Measurements from ENCODE around the gene MRPL27.

The MRPL27 gene

DNA sequence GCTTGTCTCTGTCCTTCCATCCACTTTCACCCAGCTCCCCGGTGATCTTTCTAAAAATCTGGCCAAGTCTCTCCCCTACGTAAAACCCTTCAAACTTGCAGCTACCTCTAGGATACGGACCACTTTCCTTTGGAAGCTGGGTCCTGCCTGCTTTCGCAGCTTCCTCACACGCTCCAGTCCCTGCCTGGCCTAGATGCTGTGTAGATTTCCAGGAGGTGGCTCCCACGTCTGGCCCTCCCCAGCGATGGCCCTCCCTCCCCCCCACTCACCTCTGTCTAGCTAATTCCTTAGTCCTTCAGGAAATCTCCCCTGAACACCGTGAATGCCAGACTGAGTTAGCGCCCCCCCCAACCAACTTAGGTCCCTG lies 24.9 kb upstream of the MRPL27 start:
- Histone ChIP-seq H3K4me1 (ENCODE audit: control insufficient read depth, insufficient read depth, low read length) (peaks cover 9% of the 10 kb centered on the region), H3K27me3 (ENCODE audit: control insufficient read depth, insufficient read depth, low read length) (no peaks in the 10 kb centered on the region), H3K4me3 (ENCODE audit: low read length) (no peak overlapping the region), H3K36me3 (ENCODE audit: control insufficient read depth, insufficient read depth, low read length) (no peaks in the 10 kb centered on the region), H3K9ac (ENCODE audit: low read length) (peak overlapping the region; percentile 38), H3K9me3 (ENCODE audit: control insufficient read depth, low read length) (no peaks in the 10 kb centered on the region)

GRCh38 chr17:50397111-50397918 lies 24.3 kb upstream of the MRPL27 start, which contains the start of gene LRRC59:
LRRC59 (minus strand) TSS chr17:50397523; CDS start chr17:50397317, 206 bp downstream.
- Histone ChIP-seq H3K36me3 (ENCODE audit: control insufficient read depth, insufficient read depth, low read length) (peaks cover 4% of the 10 kb centered on the region), H3K9me3 (ENCODE audit: control insufficient read depth, low read length) (no peaks in the 10 kb centered on the region), H3K4me1 (ENCODE audit: control insufficient read depth, insufficient read depth, low read length) (peaks cover 9% of the 10 kb centered on the region), H3K4me3 (ENCODE audit: low read length) (peak within 1 kb of the TSS; percentile 99), H3K27me3 (ENCODE audit: control insufficient read depth, insufficient read depth, low read length) (no peaks in the 10 kb centered on the region), H3K9ac (ENCODE audit: low read length) (peak within 1 kb of the TSS; percentile 96)

DNA sequence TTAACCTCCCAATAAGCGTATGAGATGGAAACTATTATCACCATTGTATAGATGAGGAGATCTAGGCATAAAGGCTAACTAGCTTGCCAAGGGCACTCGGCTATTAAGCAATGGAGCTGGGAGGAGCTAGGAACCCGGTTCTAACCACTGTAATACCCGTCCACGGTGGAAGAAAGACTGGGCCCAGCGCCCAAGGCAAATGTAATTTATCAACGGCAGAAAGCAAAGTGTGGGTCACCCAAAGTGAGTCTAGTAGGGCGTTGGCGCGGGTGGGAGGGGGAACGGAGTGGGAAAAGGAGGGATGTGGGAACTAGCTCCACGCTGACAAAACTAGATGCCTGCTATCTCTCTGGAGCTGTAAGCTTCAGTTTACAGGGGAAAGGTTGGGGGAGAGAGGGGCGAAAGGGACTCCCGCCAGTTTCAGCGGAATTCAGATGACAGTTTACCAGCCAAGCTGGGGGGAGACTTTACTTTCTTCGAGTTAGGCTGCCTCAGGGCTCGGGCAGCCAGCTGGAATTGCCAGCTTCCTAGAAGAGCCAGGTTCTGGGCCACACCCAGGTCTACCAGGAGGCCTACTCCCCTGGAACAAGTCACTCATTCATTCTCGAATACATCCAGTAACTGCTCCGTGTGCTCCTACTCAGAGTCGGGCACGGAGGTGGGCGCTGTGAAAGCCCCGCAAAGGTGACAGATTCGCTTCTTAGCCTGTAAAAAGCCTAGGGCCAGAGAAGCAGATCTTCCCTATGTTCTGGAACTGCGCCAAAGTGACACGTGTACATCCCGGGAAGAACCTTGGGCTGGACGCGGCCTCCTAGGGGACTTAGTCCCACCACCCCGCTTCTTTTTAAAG lies 23.5 kb upstream of the MRPL27 start:
- no peaks in the 10 kb centered on the region for H3K9me3 ChIP-seq (ENCODE audit: control insufficient read depth, low read length)
- peaks cover 11% of the 10 kb centered on the region for H3K36me3 ChIP-seq (ENCODE audit: control insufficient read depth, insufficient read depth, low read length)
- H3K4me3 ChIP-seq (ENCODE audit: low read length), result peak overlapping the region; percentile 99
- H3K27me3 ChIP-seq (ENCODE audit: control insufficient read depth, insufficient read depth, low read length), result no peaks in the 10 kb centered on the region
- H3K9ac ChIP-seq (ENCODE audit: low read length), result peak overlapping the region; percentile 96
- peaks cover 13% of the 10 kb centered on the region for H3K4me1 ChIP-seq (ENCODE audit: control insufficient read depth, insufficient read depth, low read length)

GRCh38 chr17:50394711-50395110 lies 21.7 kb upstream of the MRPL27 start:
- peaks cover 21% of the 10 kb centered on the region for H3K36me3 ChIP-seq (ENCODE audit: control insufficient read depth, insufficient read depth, low read length)
- peaks cover 22% of the 10 kb centered on the region for H3K4me1 ChIP-seq (ENCODE audit: control insufficient read depth, insufficient read depth, low read length)

GRCh38 chr17:50393700-50394099 lies 20.7 kb upstream of the MRPL27 start:
- Histone ChIP-seq H3K27me3 (ENCODE audit: control insufficient read depth, insufficient read depth, low read length) (no peaks in the 10 kb centered on the region), H3K4me1 (ENCODE audit: control insufficient read depth, insufficient read depth, low read length) (peaks cover 22% of the 10 kb centered on the region), H3K9ac (ENCODE audit: low read length) (no peak overlapping the region), H3K9me3 (ENCODE audit: control insufficient read depth, low read length) (no peaks in the 10 kb centered on the region), H3K36me3 (ENCODE audit: control insufficient read depth, insufficient read depth, low read length) (peaks cover 29% of the 10 kb centered on the region), H3K4me3 (ENCODE audit: low read length) (no peak overlapping the region)

More at GRCh38 chr17:50394711-50395110, 21.7 kb upstream of the MRPL27 start:
- Histone ChIP-seq H3K9me3 (ENCODE audit: control insufficient read depth, low read length) (no peaks in the 10 kb centered on the region), H3K9ac (ENCODE audit: low read length) (no peak overlapping the region), H3K4me3 (ENCODE audit: low read length) (no peak overlapping the region), H3K27me3 (ENCODE audit: control insufficient read depth, insufficient read depth, low read length) (no peaks in the 10 kb centered on the region)

DNA sequence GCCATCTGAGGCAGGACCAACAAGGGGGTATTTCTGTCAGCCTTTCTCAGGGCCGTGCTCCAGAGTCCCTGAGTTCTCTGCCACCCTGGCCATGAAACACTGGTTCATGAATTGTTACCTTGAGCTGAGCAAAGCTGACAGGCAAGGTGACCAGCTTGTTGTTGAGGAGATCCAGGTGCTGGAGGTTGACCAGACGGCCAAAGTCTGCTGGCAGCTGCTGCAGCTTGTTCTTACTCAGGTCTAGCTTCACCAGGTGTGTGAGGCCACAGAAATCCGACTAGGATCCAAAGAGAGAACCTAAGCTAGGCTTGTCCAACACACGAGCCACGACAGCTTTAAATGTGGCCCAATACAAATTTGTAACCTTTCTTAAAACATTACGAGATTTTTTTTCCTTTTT lies 19.6 kb upstream of the MRPL27 start:
- Histone ChIP-seq H3K36me3 (ENCODE audit: control insufficient read depth, insufficient read depth, low read length) (peaks cover 39% of the 10 kb centered on the region), H3K4me3 (ENCODE audit: low read length) (no peak overlapping the region), H3K9ac (ENCODE audit: low read length) (no peak overlapping the region), H3K27me3 (ENCODE audit: control insufficient read depth, insufficient read depth, low read length) (no peaks in the 10 kb centered on the region), H3K4me1 (ENCODE audit: control insufficient read depth, insufficient read depth, low read length) (peaks cover 19% of the 10 kb centered on the region), H3K9me3 (ENCODE audit: control insufficient read depth, low read length) (no peaks in the 10 kb centered on the region)

GRCh38 chr17:50389534-50389933 lies 16.6 kb upstream of the MRPL27 start:
- Histone ChIP-seq H3K36me3 (ENCODE audit: control insufficient read depth, insufficient read depth, low read length) (peaks cover 46% of the 10 kb centered on the region), H3K27me3 (ENCODE audit: control insufficient read depth, insufficient read depth, low read length) (no peaks in the 10 kb centered on the region), H3K9me3 (ENCODE audit: control insufficient read depth, low read length) (no peaks in the 10 kb centered on the region), H3K4me3 (ENCODE audit: low read length) (no peak overlapping the region), H3K9ac (ENCODE audit: low read length) (no peak overlapping the region), H3K4me1 (ENCODE audit: control insufficient read depth, insufficient read depth, low read length) (peaks cover 13% of the 10 kb centered on the region)

- peaks cover 49% of the 10 kb centered on the region for H3K36me3 ChIP-seq (ENCODE audit: control insufficient read depth, insufficient read depth, low read length)
- H3K4me3 ChIP-seq (ENCODE audit: low read length), result no peak overlapping the region
- no peak overlapping the region for H3K9ac ChIP-seq (ENCODE audit: low read length)
- peaks cover 13% of the 10 kb centered on the region for H3K4me1 ChIP-seq (ENCODE audit: control insufficient read depth, insufficient read depth, low read length)
- H3K27me3 ChIP-seq (ENCODE audit: control insufficient read depth, insufficient read depth, low read length), result no peaks in the 10 kb centered on the region
- H3K9me3 ChIP-seq (ENCODE audit: control insufficient read depth, low read length), result no peaks in the 10 kb centered on the region
These were observed 15.7 kb upstream of the MRPL27 start for GRCh38 chr17:50388728-50389127.

- H3K27me3 ChIP-seq (ENCODE audit: control insufficient read depth, insufficient read depth, low read length), result no peaks in the 10 kb centered on the region
- H3K4me1 ChIP-seq (ENCODE audit: control insufficient read depth, insufficient read depth, low read length), result peaks cover 9% of the 10 kb centered on the region
- H3K9ac ChIP-seq (ENCODE audit: low read length), result no peak overlapping the region
- peaks cover 38% of the 10 kb centered on the region for H3K36me3 ChIP-seq (ENCODE audit: control insufficient read depth, insufficient read depth, low read length)
- H3K4me3 ChIP-seq (ENCODE audit: low read length), result no peak overlapping the region
- H3K9me3 ChIP-seq (ENCODE audit: control insufficient read depth, low read length), result no peaks in the 10 kb centered on the region
These were observed 13.5 kb upstream of the MRPL27 start for GRCh38 chr17:50386510-50386909.

DNA sequence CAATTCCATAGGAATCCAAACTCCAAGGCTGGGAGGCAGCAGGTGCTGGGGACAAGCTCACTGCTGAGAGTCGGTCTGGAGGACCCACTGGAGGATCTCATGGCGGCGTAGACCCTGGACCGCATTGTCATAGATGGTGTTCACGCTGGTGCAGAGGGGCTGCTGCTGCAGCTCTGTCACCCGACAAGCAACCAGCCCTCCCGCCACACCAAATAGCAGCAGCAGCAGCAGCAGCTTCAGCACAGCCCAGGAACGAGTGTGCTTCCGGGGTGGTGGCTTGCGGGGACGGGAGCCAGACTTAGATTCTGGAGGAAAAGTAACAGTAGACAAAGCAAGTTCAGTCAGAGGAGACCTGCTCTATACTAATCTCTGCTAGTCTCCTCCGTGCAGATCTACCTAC lies 9.9 kb upstream of the MRPL27 start:
- Histone ChIP-seq H3K4me1 (ENCODE audit: control insufficient read depth, insufficient read depth, low read length) (no peaks in the 10 kb centered on the region), H3K9ac (ENCODE audit: low read length) (no peak overlapping the region), H3K4me3 (ENCODE audit: low read length) (no peak overlapping the region), H3K27me3 (ENCODE audit: control insufficient read depth, insufficient read depth, low read length) (no peaks in the 10 kb centered on the region), H3K36me3 (ENCODE audit: control insufficient read depth, insufficient read depth, low read length) (peaks cover 13% of the 10 kb centered on the region), H3K9me3 (ENCODE audit: control insufficient read depth, low read length) (no peaks in the 10 kb centered on the region)

DNA sequence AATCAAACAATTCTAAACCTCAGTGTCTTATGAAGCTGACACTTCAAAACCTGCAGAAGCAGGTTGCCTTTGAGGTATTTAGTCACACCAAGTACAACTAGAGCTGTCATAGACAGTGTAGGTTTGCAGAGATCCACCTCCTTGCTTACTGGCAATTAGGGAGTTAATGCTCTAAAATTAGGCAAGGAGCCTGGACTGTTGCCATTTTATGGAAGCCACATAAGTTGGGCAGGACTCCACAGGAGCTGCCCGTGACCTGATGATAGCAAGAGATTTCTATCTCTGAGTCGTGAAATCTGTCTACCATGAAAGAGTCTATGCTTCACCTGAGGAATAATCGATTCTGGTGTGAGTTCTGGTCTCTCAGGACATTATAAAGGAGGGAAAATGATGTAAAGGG lies 8.9 kb upstream of the MRPL27 start:
- Histone ChIP-seq H3K27me3 (ENCODE audit: control insufficient read depth, insufficient read depth, low read length) (no peaks in the 10 kb centered on the region), H3K4me1 (ENCODE audit: control insufficient read depth, insufficient read depth, low read length) (no peaks in the 10 kb centered on the region), H3K9ac (ENCODE audit: low read length) (no peak overlapping the region), H3K4me3 (ENCODE audit: low read length) (no peak overlapping the region), H3K36me3 (ENCODE audit: control insufficient read depth, insufficient read depth, low read length) (peaks cover 10% of the 10 kb centered on the region), H3K9me3 (ENCODE audit: control insufficient read depth, low read length) (no peaks in the 10 kb centered on the region)

DNA sequence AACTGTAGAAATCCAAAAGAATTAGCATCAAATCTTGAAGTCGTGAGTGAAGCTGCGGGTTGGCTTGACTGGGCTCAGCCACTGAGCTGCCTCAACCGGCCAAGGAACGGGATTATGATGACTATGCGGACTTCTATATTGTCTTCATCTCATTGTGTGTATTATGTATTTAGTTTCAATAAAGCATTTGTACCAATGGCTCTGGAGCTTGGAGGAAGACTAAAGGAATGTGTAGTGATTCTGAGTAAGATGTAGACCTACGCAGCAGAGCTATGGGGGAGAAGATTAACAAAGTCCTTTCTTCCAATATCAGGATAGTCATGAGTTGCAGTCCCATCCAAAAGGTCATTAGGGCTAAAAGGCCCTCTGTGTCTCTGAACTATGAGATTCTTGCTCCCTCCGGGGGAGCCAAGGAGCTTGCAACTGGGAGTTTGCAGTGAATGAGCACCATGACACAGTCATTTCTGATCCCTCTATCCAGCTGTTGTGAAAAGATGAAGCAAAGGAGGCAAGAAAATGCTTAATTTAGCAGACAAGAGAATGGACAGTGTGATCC lies 8.4 kb upstream of the MRPL27 start:
- no peak overlapping the region for H3K4me3 ChIP-seq (ENCODE audit: low read length)
- H3K9me3 ChIP-seq (ENCODE audit: control insufficient read depth, low read length), result no peaks in the 10 kb centered on the region
- no peak overlapping the region for H3K9ac ChIP-seq (ENCODE audit: low read length)
- H3K27me3 ChIP-seq (ENCODE audit: control insufficient read depth, insufficient read depth, low read length), result no peaks in the 10 kb centered on the region
- peaks cover 6% of the 10 kb centered on the region for H3K36me3 ChIP-seq (ENCODE audit: control insufficient read depth, insufficient read depth, low read length)
- no peaks in the 10 kb centered on the region for H3K4me1 ChIP-seq (ENCODE audit: control insufficient read depth, insufficient read depth, low read length)

All from mucosa of stomach (tissue), 1 donor.